ENCODE results near the gene PFKM. TPM values are rescaled to one million over a fixed set of nuclear protein-coding genes. Genes with fewer than 3 reads are reported as not detected.

PFKM gene
- total and polyA plus RNA-seq, 2 of the 4 experiments (the other 2 are of a cell fraction), result 56.7 to 82.6 TPM

- no peak overlapping the region for H3K56ac ChIP-seq (ENCODE audit: extremely low read depth, insufficient read depth, low read length)
- intact Hi-C loops (cut with micrococcal nuclease), result no loop called here
- no peak for ATAC-seq (ENCODE audit: low read depth)
- H4K5ac ChIP-seq (ENCODE audit: low read depth, low read length), result no peak overlapping the region
- H2BK15ac ChIP-seq (ENCODE audit: low read depth, low read length), result no peak overlapping the region
- H3K27me3 ChIP-seq (ENCODE audit: control insufficient read depth, insufficient read depth, low read length), result peaks cover 44% of the 10 kb centered on the region
- H4K20me1 ChIP-seq (ENCODE audit: insufficient read depth, low read length), result no peaks in the 10 kb centered on the region
- no peak overlapping the region for H3K9ac ChIP-seq (ENCODE audit: low read depth, low read length)
- no peak overlapping the region for H3K14ac ChIP-seq (replicated peaks; ENCODE audit: low read depth, low read length)
- no peak overlapping the region for H2BK120ac ChIP-seq (ENCODE audit: low read depth, low read length)
- no peaks in the 10 kb centered on the region for H3K36me3 ChIP-seq (ENCODE audit: control insufficient read depth, insufficient read depth, low read length)
- H3K27ac ChIP-seq (ENCODE audit: insufficient read depth, low read length), result no peak overlapping the region
- BruUV-seq (replicated peaks), result no TSS peak
- H3K79me1 ChIP-seq (ENCODE audit: low read depth in 1 of 2, low read length in 2 of 2), result no peaks in the 10 kb centered on the region
- ChIA-PET POLR2A (ENCODE audit: unreplicated experiment) (no interaction called here), CTCF (interaction anchor here (1.1 kb wide), 1 partner anchor 11 kb away, joined by 4 read pairs; no protein-coding TSS in a partner anchor)
- H3K23ac ChIP-seq (ENCODE audit: low read depth, low read length), result no peak overlapping the region
- no peak for TF ChIP-seq ELK1 (IDR thresholded peaks at IDR 0.05; ENCODE audit: borderline replicate concordance, low read depth, low read length)
- no peak for TF ChIP-seq FOS (IDR thresholded peaks at IDR 0.05; ENCODE audit: low read depth, low read length)
- no peak for TF ChIP-seq USF2 (IDR thresholded peaks at IDR 0.05; ENCODE audit: low read depth, low read length)
- no peak for TF ChIP-seq RAD21 (IDR thresholded peaks at IDR 0.05; ENCODE audit: low read length)
- no peak for TF ChIP-seq CEBPB (IDR thresholded peaks at IDR 0.05; ENCODE audit: low read depth, low read length)
- no peak for TF ChIP-seq MAFK (IDR thresholded peaks at IDR 0.05; ENCODE audit: low read depth, low read length)
- TF ChIP-seq POLR2A (IDR thresholded peaks at IDR 0.05; ENCODE audit: low read depth, low read length), result no peak
- TF ChIP-seq NFE2L2 (IDR thresholded peaks at IDR 0.05; ENCODE audit: low read depth, low read length), result no peak
- TF ChIP-seq RFX5 (IDR thresholded peaks at IDR 0.05; ENCODE audit: low read depth, low read length), result no peak
- no peak for TF ChIP-seq MXI1 (IDR thresholded peaks at IDR 0.05; ENCODE audit: borderline replicate concordance, low read depth, low read length)
- no peak for TF ChIP-seq RCOR1 (IDR thresholded peaks at IDR 0.05; ENCODE audit: insufficient replicate concordance, low read length)
- TF ChIP-seq SMC3 (IDR thresholded peaks at IDR 0.05; ENCODE audit: low read depth, low read length), result no peak
- TF ChIP-seq CTCF (conservative IDR thresholded peaks at IDR 0.05; ENCODE audit: low read depth, low read length), result no peak
- no peak for TF ChIP-seq BHLHE40 (IDR thresholded peaks at IDR 0.05; ENCODE audit: low read depth, low read length)
- TF ChIP-seq CHD1 (IDR thresholded peaks at IDR 0.05; ENCODE audit: low read depth, low read length), result no peak
- TF ChIP-seq MAZ (IDR thresholded peaks at IDR 0.05; ENCODE audit: borderline replicate concordance, low read depth, low read length), result no peak
- H3K4me2 ChIP-seq (ENCODE audit: low read depth, low read length), result no peak overlapping the region
- no peaks in the 10 kb centered on the region for H3K9me1 ChIP-seq (ENCODE audit: insufficient read depth, low read length)
- H3K4ac ChIP-seq (ENCODE audit: low read depth, low read length), result no peak overlapping the region
- no peak overlapping the region for H2BK20ac ChIP-seq (ENCODE audit: low read depth, low read length)
- H3K18ac ChIP-seq (ENCODE audit: low read depth, low read length), result no peak overlapping the region
- in situ Hi-C loops (cut with MboI; ENCODE audit: low sequenced_read_pairs), result no loop called here
- no peak overlapping the region for H2AK5ac ChIP-seq (ENCODE audit: low read depth, low read length)
- H4K8ac ChIP-seq (ENCODE audit: low read depth in 2 of 2, low read length in 2 of 2), result no peak overlapping the region
- dilution Hi-C loops (cut with HindIII; ENCODE audit: low sequenced_read_pairs, unreplicated experiment), result no loop called here
- no peak overlapping the region for H2AFZ ChIP-seq (replicated peaks; ENCODE audit: low read length, poor library complexity)
- no peaks in the 10 kb centered on the region for H3K4me1 ChIP-seq (ENCODE audit: control insufficient read depth, insufficient read depth, low read length)
- no peaks in the 10 kb centered on the region for H3K9me3 ChIP-seq (ENCODE audit: control insufficient read depth, insufficient read depth, low read length)
- no peak overlapping the region for H2BK5ac ChIP-seq (ENCODE audit: low read depth, low read length, poor library complexity, severe bottlenecking)
- no peak overlapping the region for H4K91ac ChIP-seq (ENCODE audit: insufficient read depth, low read depth, low read length)
- H3K4me3 ChIP-seq (ENCODE audit: insufficient read depth, low read depth, low read length), result no peak overlapping the region
- no peak for DNase-seq
- H2AK9ac ChIP-seq (replicated peaks; ENCODE audit: low read depth, low read length, poor library complexity), result no peak overlapping the region
Observed at GRCh38 chr12:48176417-48176751, 57.2 kb downstream of the PFKM start.
